ENCODE measurements around the gene SEC11A. TPM values are rescaled to one million over a fixed set of nuclear protein-coding genes. Genes with fewer than 3 reads are reported as not detected.

SEC11A gene
- total RNA-seq = 271 and 295 TPM in 2 replicates
- 198 and 218 TPM in 2 replicates for polyA plus RNA-seq

DNA sequence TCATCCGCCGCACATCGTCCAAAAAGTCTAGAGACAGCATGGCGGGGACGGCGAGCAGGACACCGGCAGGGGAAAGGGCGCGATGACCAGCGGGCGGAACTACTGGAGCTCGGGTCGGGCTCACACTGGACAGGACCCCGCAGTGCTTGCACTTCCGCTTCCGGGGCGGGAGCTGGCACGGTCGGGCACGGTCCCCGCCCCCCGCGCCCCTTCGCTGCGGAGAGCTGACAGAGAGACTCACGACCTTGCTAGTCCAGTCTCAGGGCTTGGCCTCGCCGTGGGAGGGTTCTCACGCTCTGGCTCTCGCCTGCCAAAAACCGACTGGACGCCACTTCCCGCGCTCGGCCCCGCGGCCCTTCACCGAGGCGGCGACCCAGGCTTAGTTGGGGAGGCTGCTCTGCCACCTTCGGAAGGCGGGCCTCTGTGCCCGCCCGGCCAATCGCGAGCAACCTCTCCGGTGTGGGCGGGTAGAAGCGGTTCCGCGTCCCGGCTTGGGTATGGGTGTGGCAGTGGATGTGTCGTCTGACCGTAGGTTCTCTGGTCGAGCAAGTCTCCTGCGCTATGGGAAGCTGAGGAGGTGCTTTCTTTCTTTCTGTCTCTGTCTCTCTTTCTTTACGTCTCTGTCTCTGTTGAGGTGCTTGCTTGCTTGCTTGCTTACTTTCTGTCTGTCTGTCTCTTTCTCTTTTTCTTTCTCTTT lies at the start of gene SEC11A:
SEC11A (minus strand) TSS at position 104 of the 697 bp plus-strand sequence; CDS start at position 40, 64 bp downstream.
- Histone ChIP-seq H2AFZ (peak within 1 kb of the TSS; percentile 90), H3K79me2 (peaks cover 51% of the 10 kb centered on the region), H3K4me1 (ENCODE audit: insufficient read depth) (peaks cover 17% of the 10 kb centered on the region)

GRCh38 chr15:84765675-84766074 lies 49.7 kb upstream of the SEC11A start:
- H3K36me3 ChIP-seq (replicated peaks; ENCODE audit: insufficient read depth, low read depth) = peaks cover 4% of the 10 kb centered on the region
- WGBS (ENCODE audit: low lambda C conversion rate, missing lambda C conversion rate) = 81% methylated on average over 4 of the region's 4 CpGs
- peaks cover 100% of the 10 kb centered on the region for H3K79me2 ChIP-seq
- peaks cover 85% of the 10 kb centered on the region for H4K20me1 ChIP-seq (ENCODE audit: insufficient read depth, poor library complexity, severe bottlenecking)
- H3K4me3 ChIP-seq = no peak overlapping the region
- no peak for TF ChIP-seq EZH2 (IDR thresholded peaks at IDR 0.05; ENCODE audit: borderline replicate concordance)
- TF ChIP-seq EZH2phosphoT487 (IDR thresholded peaks at IDR 0.05; ENCODE audit: low read depth, severe bottlenecking, unreplicated experiment) = no peak
- TF ChIP-seq CTCF (IDR thresholded peaks at IDR 0.05; ENCODE audit: poor library complexity) = no peak
- no peaks in the 10 kb centered on the region for H3K9me3 ChIP-seq (ENCODE audit: low read depth)
- DNase-seq (ENCODE audit: low spot score) = no peak
- no peaks in the 10 kb centered on the region for H3K27me3 ChIP-seq
- H3K9me2 ChIP-seq (replicated peaks; ENCODE audit: insufficient read depth) = no peaks in the 10 kb centered on the region
- no peak overlapping the region for H3K27ac ChIP-seq
- H3K4me1 ChIP-seq (ENCODE audit: insufficient read depth) = peaks cover 20% of the 10 kb centered on the region
- no peak overlapping the region for H2AFZ ChIP-seq
- no peak overlapping the region for H3K4me2 ChIP-seq

More for the DNA sequence above, at the start of gene SEC11A:
- Histone ChIP-seq H3K27ac (peak within 1 kb of the TSS; percentile 96), H3K4me3 (peak within 1 kb of the TSS; percentile 76), H3K9me3 (ENCODE audit: low read depth) (no peaks in the 10 kb centered on the region), H3K4me2 (peak within 1 kb of the TSS; percentile 86), H4K20me1 (ENCODE audit: insufficient read depth, poor library complexity, severe bottlenecking) (peaks cover 25% of the 10 kb centered on the region), H3K9me2 (replicated peaks; ENCODE audit: insufficient read depth) (no peaks in the 10 kb centered on the region), H3K36me3 (replicated peaks; ENCODE audit: insufficient read depth, low read depth) (no peaks in the 10 kb centered on the region), H3K27me3 (no peaks in the 10 kb centered on the region)
- WGBS (ENCODE audit: low lambda C conversion rate, missing lambda C conversion rate) = under 1% methylated on average over 54 of the region's 57 CpGs
- no peak for TF ChIP-seq CTCF (IDR thresholded peaks at IDR 0.05; ENCODE audit: poor library complexity)
- no peak for TF ChIP-seq EZH2phosphoT487 (IDR thresholded peaks at IDR 0.05; ENCODE audit: low read depth, severe bottlenecking, unreplicated experiment)
- no peak for TF ChIP-seq EZH2 (IDR thresholded peaks at IDR 0.05; ENCODE audit: borderline replicate concordance)
- peak; percentile 96 for DNase-seq (ENCODE audit: low spot score)

DNA sequence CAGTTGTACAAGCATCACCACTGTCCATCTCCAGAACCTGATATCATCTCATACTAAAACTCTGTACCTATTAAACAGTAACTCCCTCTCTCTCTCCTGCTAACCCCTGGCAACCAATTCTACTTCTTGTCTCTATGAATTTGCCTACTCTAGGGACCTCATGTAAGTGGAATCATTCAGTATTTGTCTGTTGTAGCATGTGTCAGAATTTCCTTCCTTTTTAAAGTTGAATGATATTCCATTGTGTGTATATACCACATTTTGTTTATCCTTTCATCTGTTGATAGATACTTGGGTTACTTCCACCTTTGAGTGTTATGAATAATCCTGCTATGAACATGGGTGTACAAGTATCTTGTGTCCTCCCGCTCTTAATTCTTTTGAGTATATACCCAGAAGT lies 49.0 kb upstream of the SEC11A start:
- WGBS (ENCODE audit: low lambda C conversion rate, missing lambda C conversion rate) = 100% methylated on average over 1 of the region's 1 CpG
- H2AFZ ChIP-seq = no peak overlapping the region
- DNase-seq (ENCODE audit: low spot score) = no peak
- no peaks in the 10 kb centered on the region for H3K9me3 ChIP-seq (ENCODE audit: low read depth)
- peaks cover 100% of the 10 kb centered on the region for H3K79me2 ChIP-seq
- H3K27me3 ChIP-seq = no peaks in the 10 kb centered on the region
- peaks cover 20% of the 10 kb centered on the region for H3K4me1 ChIP-seq (ENCODE audit: insufficient read depth)
- peaks cover 4% of the 10 kb centered on the region for H3K36me3 ChIP-seq (replicated peaks; ENCODE audit: insufficient read depth, low read depth)
- no peak overlapping the region for H3K4me2 ChIP-seq
- TF ChIP-seq EZH2 (IDR thresholded peaks at IDR 0.05; ENCODE audit: borderline replicate concordance) (no peak), CTCF (IDR thresholded peaks at IDR 0.05; ENCODE audit: poor library complexity) (no peak), EZH2phosphoT487 (IDR thresholded peaks at IDR 0.05; ENCODE audit: low read depth, severe bottlenecking, unreplicated experiment) (no peak)
- peaks cover 86% of the 10 kb centered on the region for H4K20me1 ChIP-seq (ENCODE audit: insufficient read depth, poor library complexity, severe bottlenecking)
- H3K4me3 ChIP-seq = no peak overlapping the region
- H3K27ac ChIP-seq = no peak overlapping the region
- H3K9me2 ChIP-seq (replicated peaks; ENCODE audit: insufficient read depth) = no peaks in the 10 kb centered on the region

All from hepatocyte (in vitro differentiated cells).